Dermis microvascular lymphatic vessel endothelial cell (primary cell): ENCODE results near the gene NMUR1. TPM values are rescaled to one million over a fixed set of nuclear protein-coding genes. Genes with fewer than 3 reads are reported as not detected.
"Not testable (repeated sequence)": the region's sequence is repeated elsewhere in the genome, so short reads cannot be mapped to it uniquely, and the experiment has no call there.

Source experiments
- DNase-seq, 2 donors: peaks; one replicate each; pipeline versions ENCODE4 v3.0.0 to v3.0.0-alpha.2; 2010; ENCODE audit warnings: low read depth in 2 of 2
- total RNA-seq: library from RNA; depleted of rRNA; stranded (reverse); fragments of >200 nt; gene quantifications from 2 replicates; pipeline ENCODE4 v1.2.1, GENCODE V29; 2014

Gene NMUR1
- total RNA-seq = not detected in 2 replicates

DNA sequence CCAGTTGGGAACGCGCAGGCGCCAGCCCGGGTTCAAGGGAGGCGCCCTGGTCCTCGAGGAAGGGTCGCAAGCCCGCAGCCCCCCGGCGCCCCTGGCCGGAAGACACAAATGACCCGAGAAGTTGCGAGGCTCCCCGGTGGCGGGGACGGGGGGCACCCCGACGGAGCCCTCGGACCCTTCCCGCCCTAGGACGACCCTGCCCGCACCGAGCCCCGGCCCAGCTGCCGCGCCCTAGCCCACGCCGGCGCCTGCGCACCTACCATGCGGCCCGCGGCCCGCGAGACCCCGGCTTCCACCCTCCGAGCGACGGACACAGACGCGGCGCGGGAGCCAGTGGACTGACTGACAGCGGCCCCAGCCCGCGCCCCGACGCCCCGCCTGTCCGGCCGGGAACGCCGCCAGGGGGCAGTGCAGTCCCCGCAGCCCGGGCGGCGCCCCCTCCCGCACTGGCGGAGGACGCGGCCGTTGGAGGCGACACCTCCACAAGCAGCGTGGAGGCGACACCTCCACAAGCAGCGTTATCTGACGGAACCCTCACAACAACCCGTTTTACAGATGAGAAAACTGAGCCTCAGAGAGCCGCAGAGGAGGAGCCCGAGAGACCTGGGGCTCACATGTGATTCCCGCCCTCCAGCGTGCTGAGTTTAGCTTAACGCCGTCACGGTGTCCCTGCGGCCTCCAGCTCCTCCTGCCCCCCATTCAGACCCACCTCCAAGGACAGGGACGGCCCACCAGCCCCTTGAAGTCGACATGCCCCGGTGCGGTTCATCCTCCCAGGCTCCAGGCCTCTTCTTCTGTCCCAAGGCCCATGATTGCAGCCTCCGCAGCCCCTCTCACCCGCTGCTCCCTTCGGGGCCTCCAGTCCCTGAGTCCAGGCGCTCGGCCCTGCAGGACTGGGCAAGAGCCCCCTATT is at the start of gene NMUR1:
TSS of gene NMUR1 (minus strand) at position 347 of the 913 bp plus-strand sequence. CDS start at position 263, 84 bp downstream.
- DNase-seq = peak in 1 of 2 donors; percentile 57

DNA sequence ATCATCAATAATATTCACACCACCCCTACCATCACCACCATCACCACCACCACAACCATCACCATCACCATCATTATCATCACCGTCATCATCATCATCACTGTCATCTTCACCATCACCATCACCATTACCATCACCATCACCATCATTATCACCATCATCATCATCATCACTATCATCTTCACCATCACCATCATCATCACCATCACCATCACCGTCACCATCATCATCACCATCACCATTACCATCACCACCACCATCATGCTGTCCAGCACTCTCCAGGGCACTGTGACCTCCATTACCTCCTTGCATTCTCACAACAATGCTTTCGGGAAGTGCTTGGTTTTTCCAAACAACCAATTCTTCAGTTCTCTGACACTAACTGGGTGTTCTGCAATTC is 49.3 kb upstream of the NMUR1 start:
- DNase-seq = no peak

DNA sequence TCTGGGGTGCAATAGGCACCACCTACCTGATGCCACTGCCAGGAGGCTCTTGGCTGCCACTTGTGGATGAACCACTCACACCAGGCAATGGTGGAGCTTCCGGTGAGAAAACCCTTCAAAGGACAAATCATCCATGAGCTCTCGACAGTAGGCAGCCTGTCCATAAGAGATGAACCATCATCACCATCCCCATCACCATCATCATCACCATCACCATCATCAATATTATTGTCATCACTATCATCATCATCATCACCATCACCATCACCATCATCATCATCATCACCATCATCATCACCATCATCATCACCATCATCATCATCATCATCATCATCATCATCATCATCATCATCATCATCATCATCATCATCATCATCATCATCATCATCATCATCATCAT is 48.4 kb upstream of the NMUR1 start:
- not testable (repeated sequence) for DNase-seq

DNA sequence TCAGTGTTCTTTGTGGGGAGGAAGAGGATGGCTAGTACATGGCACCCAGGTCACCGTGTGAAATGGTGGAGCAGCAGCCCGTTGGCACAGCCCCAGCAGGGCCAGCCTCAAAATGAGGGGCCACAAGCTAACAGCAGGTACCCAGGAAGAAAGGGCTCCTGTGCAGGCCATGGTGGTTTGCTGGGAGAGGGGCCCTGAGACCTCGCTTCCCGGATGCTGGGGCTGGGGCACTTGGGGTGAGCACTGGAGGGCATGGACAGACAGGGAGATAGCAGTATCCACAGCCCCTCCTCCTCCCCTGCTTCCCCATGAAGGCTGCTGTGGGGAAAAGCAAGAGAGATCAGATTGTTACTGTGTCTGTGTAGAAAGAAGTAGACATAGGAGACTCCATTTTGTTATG is 46.2 kb upstream of the NMUR1 start:
- no peak for DNase-seq

DNA sequence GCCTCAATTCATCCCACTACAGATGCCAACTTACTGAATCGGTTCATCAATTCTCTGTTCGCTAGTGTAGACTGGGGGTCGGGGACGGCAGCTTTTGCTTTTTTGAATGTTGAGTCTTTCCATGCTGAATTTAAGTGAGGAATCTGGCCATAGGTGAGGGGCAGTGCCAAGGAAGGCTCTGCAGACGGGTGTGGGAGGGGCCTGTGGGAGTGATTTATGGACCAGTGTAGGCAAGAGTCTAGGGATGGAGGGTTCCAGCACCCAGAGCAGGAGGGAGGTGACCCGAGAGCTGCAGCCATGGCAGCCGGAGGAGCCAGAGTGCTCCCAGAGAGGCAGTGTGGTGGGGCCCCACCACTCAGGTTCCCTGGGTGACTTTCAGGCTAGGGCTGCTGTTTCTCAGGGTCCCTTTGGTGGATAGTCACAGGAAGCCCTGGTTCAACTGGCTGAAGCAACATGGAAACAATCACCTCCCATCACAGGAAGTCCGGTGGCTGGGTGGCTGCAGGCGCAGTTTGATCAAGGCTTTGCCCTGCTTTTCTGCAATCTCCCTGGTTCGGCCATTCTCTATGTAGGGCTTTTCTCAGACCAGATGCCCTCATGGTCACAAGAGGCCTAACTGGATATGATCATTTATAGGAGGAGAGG is 45.5 kb upstream of the NMUR1 start:
- DNase-seq = no peak

DNA sequence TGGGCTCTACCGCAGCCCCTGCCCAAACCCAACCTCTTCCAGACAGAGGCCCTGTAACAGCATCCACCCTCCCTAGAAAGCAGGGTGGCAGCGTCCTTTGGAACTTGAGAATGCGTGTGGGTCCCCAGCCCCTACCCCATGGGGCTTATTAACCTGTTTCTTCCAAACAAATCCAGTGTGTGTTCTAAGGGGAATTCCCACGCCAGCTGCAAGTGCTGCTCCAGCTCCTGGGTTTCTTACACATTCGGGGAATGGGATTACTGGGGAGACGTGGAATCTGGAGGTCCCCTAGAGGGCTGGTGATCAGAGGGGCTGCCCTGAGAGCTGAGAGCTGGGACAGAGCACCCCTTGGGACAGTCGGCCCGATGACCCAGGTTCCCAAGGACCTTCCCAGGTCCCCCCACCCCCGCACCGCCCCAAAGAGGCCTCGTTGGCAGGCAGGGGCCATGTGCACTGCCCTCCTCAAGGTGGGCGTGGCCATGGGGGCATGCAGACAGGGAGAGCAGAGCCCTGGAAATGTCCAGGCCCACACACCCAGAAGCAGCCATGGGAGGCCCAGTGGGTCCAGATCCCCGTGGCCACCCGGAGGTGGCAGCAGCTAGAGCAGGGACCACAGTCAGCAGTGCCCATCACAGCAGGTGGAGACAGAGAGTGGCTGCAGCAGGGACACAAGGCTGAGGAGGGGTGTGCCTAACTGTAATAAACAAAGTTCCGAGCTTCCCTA is 43.6 kb upstream of the NMUR1 start:
- no peak for DNase-seq

DNA sequence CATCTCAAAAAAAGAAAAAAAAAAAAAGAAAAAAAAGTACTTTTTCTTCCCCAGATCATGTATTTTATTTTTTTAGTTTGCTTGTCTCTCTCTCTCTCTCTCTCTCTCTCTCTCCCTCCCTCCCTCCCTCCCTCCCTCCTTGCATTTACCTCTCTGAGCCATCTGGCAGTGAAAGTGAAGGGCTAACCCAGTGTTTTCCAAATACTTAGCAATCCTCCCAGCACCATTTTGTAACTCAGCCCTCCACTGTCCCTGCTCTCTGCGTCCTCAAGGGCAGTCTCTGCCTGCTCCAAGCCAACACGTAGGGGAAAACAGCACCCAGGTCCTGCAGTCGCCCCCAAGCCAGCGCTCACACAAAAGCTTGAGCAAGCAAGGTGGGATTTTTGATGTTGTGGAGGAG is 42.9 kb upstream of the NMUR1 start:
- DNase-seq = no peak

- DNase-seq = no peak
Measured at GRCh38 chr2:231571661-231572191, 41.5 kb upstream of the NMUR1 start.

- not testable (repeated sequence) for DNase-seq
Measured at GRCh38 chr2:231570915-231571314, 40.7 kb upstream of the NMUR1 start.

DNA sequence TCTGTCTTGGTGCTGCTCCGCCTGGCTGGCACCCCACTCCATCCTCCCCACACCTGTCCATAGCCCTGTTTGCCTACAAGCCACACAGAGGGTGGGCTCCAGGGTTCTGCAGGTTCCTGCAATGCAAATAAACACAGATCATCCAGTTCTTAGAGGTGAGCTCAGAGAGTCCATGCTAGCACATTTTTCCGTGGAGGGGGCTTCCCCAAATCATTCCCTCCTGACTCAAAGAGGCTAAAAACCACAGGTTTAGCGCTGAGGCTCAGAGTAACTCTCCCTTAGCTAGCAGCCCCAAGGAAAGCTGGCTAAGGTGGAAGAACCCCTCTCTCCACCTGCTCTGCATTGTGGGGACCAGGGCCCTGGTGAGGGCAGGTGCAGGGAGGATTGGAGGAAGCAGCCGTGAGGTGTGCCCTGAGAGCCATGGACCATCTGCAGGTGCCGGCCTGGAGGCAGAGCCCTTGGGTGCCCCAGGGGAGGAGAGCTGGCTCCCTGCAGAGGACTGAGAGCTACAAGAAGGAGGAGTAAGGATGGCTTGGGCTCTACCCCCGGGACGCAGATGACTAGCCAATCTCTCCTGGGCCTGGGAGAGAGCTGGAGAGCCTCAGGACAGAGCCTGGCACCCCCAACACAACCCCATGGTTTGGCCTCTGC is 38.7 kb upstream of the NMUR1 start:
- DNase-seq = no peak

- DNase-seq = no peak
Measured at GRCh38 chr2:231568098-231568784, 38.0 kb upstream of the NMUR1 start.

DNA sequence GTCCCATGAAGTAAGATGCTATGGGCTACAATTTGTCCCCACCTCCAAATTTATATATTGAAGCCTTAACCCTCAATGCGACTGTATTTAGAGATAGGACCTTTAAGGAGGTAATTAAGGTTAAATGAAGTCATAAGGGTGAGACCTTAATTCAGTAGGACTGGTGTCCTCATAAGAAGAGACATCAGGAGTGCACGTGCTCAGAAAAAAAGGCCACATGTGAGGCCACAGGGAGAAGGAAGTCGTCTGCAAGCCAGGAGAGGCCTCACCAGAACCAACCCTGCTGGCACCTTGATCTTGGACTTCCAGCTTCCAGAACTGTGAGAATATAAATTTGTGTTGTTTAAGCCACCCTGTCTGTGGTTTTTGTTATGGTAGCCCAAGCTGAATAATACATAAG is 36.9 kb upstream of the NMUR1 start:
- DNase-seq = no peak

GRCh38 chr2:231565887-231566594 is 35.8 kb upstream of the NMUR1 start:
- no peak for DNase-seq

- peak; percentile 36 to 70 for DNase-seq
Measured at GRCh38 chr2:231563378-231563961, 33.2 kb upstream of the NMUR1 start.

GRCh38 chr2:231557571-231558217 is 27.4 kb upstream of the NMUR1 start:
- peak; percentile 46 to 79 for DNase-seq

DNA sequence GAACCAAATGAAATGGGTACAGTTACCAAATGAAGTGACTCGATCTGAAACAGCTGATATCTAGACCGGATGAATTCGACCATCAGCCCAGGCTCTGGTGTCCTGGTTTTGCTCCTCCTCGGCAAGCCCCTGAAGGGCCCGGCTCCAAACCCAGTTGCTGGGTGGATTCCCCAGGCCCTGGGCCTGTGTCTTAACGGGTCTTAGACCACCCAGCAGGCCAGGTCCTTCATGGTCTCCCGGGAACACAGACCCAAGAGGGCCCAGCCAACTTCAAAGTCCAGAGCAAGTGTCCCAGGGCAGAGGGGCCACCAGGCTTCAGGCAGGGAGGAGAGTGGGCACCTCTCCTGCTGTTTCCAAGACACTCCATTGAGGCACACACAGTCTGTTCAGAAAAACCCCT is 26.7 kb upstream of the NMUR1 start:
- DNase-seq = no peak

- not testable (repeated sequence) for DNase-seq
Measured at GRCh38 chr2:231556496-231556895, 26.3 kb upstream of the NMUR1 start.

- DNase-seq = no peak
Measured at GRCh38 chr2:231554748-231555545, 24.7 kb upstream of the NMUR1 start.
